Measurements from ENCODE around the gene PRKN.

The PRKN gene

GRCh38 chr6:161727083-161727833 lies 1000.3 kb downstream of the PRKN start:
- no peak for DNase-seq (ENCODE audit: low read depth in 2 of 2)

- DNase-seq (ENCODE audit: low read depth in 2 of 2), result no peak
These were observed 1005.2 kb downstream of the PRKN start for GRCh38 chr6:161722394-161722793.

GRCh38 chr6:161721511-161721910 lies 1006.1 kb downstream of the PRKN start:
- no peak for DNase-seq (ENCODE audit: low read depth in 2 of 2)

GRCh38 chr6:161716176-161716575 lies 1011.4 kb downstream of the PRKN start:
- DNase-seq (ENCODE audit: low read depth in 2 of 2), result no peak

- no peak for DNase-seq (ENCODE audit: low read depth in 2 of 2)
These were observed 1015.6 kb downstream of the PRKN start for GRCh38 chr6:161711938-161712337.

GRCh38 chr6:161711515-161711914 lies 1016.1 kb downstream of the PRKN start:
- no peak for DNase-seq (ENCODE audit: low read depth in 2 of 2)

- no peak for DNase-seq (ENCODE audit: low read depth in 2 of 2)
These were observed 1016.9 kb downstream of the PRKN start for GRCh38 chr6:161710698-161711097.

- DNase-seq (ENCODE audit: low read depth in 2 of 2), result no peak
These were observed 1026.5 kb downstream of the PRKN start for GRCh38 chr6:161701056-161701455.

- no peak for DNase-seq (ENCODE audit: low read depth in 2 of 2)
These were observed 1030.8 kb downstream of the PRKN start for GRCh38 chr6:161696801-161697200.

GRCh38 chr6:161694995-161695394 lies 1032.6 kb downstream of the PRKN start:
- DNase-seq (ENCODE audit: low read depth in 2 of 2), result no peak

GRCh38 chr6:161686655-161687054 lies 1040.9 kb downstream of the PRKN start:
- no peak for DNase-seq (ENCODE audit: low read depth in 2 of 2)

- DNase-seq (ENCODE audit: low read depth in 2 of 2), result no peak
These were observed 1042.7 kb downstream of the PRKN start for GRCh38 chr6:161684731-161685475.

- DNase-seq (ENCODE audit: low read depth in 2 of 2), result no peak
These were observed 1044.2 kb downstream of the PRKN start for GRCh38 chr6:161683400-161683799.

GRCh38 chr6:161682982-161683381 lies 1044.6 kb downstream of the PRKN start:
- DNase-seq (ENCODE audit: low read depth in 2 of 2), result no peak

- no peak for DNase-seq (ENCODE audit: low read depth in 2 of 2)
These were observed 1047.5 kb downstream of the PRKN start for GRCh38 chr6:161679980-161680538.

GRCh38 chr6:161677188-161677587 lies 1050.4 kb downstream of the PRKN start:
- no peak for DNase-seq (ENCODE audit: low read depth in 2 of 2)

GRCh38 chr6:161676586-161676985 lies 1051.0 kb downstream of the PRKN start:
- DNase-seq (ENCODE audit: low read depth in 2 of 2), result no peak

- no peak for DNase-seq (ENCODE audit: low read depth in 2 of 2)
These were observed 1052.5 kb downstream of the PRKN start for GRCh38 chr6:161674930-161675682.

GRCh38 chr6:161673026-161673425 lies 1054.5 kb downstream of the PRKN start:
- no peak for DNase-seq (ENCODE audit: low read depth in 2 of 2)

GRCh38 chr6:161671117-161671516 lies 1056.4 kb downstream of the PRKN start:
- no peak for DNase-seq (ENCODE audit: low read depth in 2 of 2)

GRCh38 chr6:161668665-161669064 lies 1058.9 kb downstream of the PRKN start:
- DNase-seq (ENCODE audit: low read depth in 2 of 2), result no peak

GRCh38 chr6:161667957-161668356 lies 1059.6 kb downstream of the PRKN start:
- no peak for DNase-seq (ENCODE audit: low read depth in 2 of 2)
